ENCODE measurements around the gene C18orf63.

The C18orf63 gene

DNA sequence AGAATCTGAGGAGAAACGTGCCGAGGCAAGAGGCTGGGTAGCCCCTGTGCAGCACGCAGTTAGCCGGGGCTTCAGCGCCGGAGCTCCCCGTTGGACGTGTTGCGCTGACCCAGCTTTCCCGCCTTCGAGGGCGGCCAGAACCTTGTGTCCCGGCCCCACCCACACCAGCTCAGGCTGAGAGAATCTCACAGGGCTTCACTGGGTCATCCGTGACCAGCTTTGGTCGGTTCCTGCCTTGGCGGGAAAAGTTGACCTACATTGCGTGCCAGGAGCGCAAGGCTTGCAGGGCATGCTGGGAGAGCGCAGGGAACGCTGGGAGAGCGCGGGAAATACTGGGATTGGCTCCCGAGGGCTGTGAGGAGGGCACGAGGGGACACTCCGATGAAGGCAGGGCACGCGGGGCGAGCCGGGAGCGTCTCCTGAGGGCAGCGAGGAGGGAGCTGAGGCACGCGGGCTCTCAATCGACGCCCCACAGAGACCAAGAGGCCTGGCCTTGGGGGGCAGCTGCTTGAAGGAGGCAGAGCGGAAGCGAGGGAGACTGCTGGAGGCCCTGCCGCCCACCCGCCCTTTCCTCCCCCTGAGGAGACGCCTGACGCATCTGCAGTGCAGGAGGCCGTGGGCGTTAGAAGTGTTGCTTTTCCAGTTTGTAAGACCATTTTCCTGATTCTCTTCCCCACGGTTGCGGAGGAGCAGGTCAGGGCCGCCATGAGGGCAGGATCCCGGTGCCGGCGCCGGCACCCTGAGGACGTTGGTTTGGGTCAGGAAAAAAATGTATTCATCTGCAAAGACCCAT, at the start of gene C18orf63:
Gene C18orf63 (plus strand): TSS at position 376 of the 793 bp plus-strand sequence. CDS start 2,027 bp downstream, outside the sequence.
- ATAC-seq, result no peak
- Mint-ChIP-seq H3K36me3 (no peaks in the 10 kb centered on the region), H3K9me3 (no peaks in the 10 kb centered on the region), H3K27ac (no peak within 1 kb of the TSS), H3K4me1 (no peaks in the 10 kb centered on the region), H3K4me3 (no peak within 1 kb of the TSS)
- no peak for DNase-seq (ENCODE audit: low spot score in 2 of 2)

DNA sequence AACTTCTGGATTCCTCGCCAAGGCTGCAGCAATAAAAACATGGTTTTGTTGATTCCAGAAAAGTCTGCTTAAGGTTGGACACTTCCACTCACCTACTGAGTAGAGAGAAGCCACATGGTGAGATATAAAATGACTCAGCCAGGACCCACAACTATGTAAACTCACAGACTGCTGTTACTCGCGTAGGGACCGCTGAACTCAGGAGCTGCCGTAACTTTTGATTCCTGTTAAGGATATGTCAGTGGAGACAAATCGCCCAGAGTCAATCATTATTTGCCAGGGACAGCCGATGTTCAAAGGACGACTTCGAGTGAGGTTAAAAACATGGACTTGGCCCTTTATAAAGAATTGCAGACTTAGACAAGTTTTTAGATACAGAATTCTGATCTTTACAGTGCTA, 49.5 kb upstream of the C18orf63 start:
- Mint-ChIP-seq H3K4me1 (peaks cover 31% of the 10 kb centered on the region), H3K4me3 (no peak overlapping the region), H3K9me3 (no peaks in the 10 kb centered on the region), H3K27ac (no peak overlapping the region), H3K36me3 (peaks cover 20% of the 10 kb centered on the region)
- DNase-seq (ENCODE audit: low spot score in 2 of 2), result no peak
- peak; percentile 70 for ATAC-seq

DNA sequence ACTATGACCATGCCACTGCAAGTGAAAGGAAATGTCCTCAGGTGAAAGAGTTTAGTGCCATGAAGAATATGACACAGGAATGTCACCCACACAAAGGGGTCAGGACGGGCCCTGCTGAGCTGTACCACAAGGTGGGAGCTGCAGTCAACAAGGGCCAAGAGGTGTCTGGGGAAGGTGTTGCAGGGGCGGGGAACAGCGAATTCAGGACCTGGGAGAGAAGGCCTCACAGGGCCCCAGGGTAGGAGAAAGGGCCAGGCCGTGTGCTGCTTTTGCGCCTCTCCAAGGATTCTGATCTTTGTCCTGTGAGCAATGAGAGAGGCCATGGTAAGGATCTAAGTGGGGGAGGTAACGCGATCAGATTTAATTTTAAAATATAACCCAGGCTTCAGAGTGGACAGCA, 47.5 kb upstream of the C18orf63 start:
- Mint-ChIP-seq H3K4me3 (no peak overlapping the region), H3K9me3 (no peaks in the 10 kb centered on the region), H3K36me3 (peaks cover 2% of the 10 kb centered on the region), H3K27ac (no peak overlapping the region), H3K4me1 (peaks cover 31% of the 10 kb centered on the region)
- DNase-seq (ENCODE audit: low spot score in 2 of 2) (no peak), ATAC-seq (no peak)

DNA sequence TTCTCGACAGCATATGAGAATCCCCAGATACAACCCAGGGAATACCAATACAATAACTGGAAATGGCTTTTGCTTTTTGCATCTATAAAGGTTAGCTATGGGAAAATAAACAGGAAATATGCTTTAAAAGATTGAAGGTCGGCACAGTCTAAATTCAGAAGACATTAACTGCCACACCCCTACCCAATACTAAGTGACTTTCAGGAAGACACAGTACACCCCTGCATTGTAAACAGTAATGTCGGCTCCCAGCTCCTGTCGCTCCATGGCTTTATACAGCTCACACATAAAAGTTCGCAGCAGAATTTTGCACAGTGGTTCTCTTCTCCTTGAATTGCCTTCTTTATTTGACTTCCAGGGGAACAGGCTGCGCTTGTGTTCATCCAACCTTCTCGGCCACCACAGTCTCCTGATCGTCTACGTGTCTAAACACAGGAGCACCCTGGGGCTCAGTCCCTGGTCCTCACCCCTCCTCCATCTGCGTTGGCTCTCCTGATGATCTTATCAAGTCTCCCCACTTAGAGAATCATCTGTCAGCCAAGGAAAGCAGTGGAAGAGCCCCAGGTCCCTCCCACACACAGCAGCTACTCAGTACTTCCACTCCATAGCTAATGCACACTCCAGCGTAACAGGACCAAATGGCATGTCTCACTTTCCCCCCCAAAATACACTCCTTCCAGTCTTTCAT, 46.6 kb upstream of the C18orf63 start:
- ATAC-seq, result no peak
- H3K4me3 Mint-ChIP-seq, result no peak overlapping the region

DNA sequence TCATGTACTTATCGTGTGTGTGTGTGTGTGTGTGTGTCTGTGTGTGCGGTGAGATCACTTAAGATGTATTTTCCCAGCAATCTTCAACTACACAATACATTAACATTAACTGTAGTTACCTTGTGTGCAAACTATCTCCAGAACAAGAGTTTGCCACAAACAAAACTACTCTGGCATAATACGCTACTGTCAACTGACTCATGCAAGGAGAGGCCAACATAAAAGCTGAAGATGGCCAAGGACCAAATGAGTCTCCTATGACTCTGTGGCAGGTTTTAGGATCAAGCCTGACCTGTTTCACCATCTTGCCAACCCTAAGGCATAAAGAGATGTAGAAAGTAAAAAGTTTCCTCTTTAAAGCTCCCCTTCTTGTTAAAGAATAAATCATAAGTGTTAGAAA, 44.0 kb upstream of the C18orf63 start:
- Mint-ChIP-seq H3K4me1 (peaks cover 27% of the 10 kb centered on the region), H3K36me3 (no peaks in the 10 kb centered on the region), H3K27ac (no peak overlapping the region), H3K4me3 (no peak overlapping the region), H3K9me3 (no peaks in the 10 kb centered on the region)
- ATAC-seq, result no peak
- no peak for DNase-seq (ENCODE audit: low spot score in 2 of 2)

More for the DNA sequence above, 46.6 kb upstream of the C18orf63 start:
- DNase-seq (ENCODE audit: low spot score in 2 of 2), result no peak
- H3K4me1 Mint-ChIP-seq, result peaks cover 31% of the 10 kb centered on the region
- no peaks in the 10 kb centered on the region for H3K9me3 Mint-ChIP-seq
- H3K36me3 Mint-ChIP-seq, result no peaks in the 10 kb centered on the region
- no peak overlapping the region for H3K27ac Mint-ChIP-seq

DNA sequence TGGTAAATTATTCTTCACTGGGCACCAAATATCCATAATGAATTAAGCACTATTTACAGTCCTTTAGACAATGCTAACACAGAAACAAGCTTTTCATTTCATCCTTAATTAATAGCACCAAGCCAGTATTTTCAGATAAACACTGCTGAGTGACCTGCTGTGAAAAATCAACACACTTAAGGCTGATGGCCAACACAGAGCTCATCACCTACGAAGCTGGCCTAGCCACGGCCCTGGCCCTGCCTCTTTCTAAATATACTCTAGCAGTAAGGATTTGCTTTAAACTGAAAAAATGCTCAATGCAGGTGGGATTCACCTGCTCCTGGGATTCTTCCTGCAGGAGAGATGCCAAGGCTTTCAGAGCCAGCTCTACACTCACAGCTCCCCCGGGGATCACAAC, 42.2 kb upstream of the C18orf63 start:
- no peak overlapping the region for H3K4me3 Mint-ChIP-seq
- DNase-seq (ENCODE audit: low spot score in 2 of 2) (no peak), ATAC-seq (no peak)
- H3K9me3 Mint-ChIP-seq, result no peaks in the 10 kb centered on the region
- no peaks in the 10 kb centered on the region for H3K36me3 Mint-ChIP-seq
- H3K27ac Mint-ChIP-seq, result no peak overlapping the region
- H3K4me1 Mint-ChIP-seq, result peaks cover 21% of the 10 kb centered on the region

DNA sequence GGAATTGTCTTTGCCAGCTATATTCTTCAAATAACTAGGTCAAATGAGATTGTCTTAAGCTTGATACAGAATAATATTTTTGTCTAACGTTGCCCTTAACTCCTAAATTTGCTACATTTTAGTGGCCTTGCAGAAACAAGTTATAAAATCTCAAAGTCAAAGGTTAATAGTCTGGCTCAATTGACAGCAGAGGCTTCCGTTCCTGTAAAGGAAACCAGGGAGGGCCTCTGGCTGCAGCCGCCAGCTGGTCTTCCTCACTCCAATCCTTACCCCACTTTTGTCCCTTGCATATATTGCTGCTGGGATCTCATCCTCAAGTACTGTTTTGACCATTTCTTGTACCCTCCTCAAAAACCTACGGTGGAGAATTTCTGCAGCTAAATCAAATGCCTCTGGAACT, 40.9 kb upstream of the C18orf63 start:
- Mint-ChIP-seq H3K36me3 (no peaks in the 10 kb centered on the region), H3K4me1 (peaks cover 11% of the 10 kb centered on the region), H3K9me3 (no peaks in the 10 kb centered on the region), H3K27ac (no peak overlapping the region), H3K4me3 (no peak overlapping the region)
- ATAC-seq (no peak), DNase-seq (ENCODE audit: low spot score in 2 of 2) (no peak)

DNA sequence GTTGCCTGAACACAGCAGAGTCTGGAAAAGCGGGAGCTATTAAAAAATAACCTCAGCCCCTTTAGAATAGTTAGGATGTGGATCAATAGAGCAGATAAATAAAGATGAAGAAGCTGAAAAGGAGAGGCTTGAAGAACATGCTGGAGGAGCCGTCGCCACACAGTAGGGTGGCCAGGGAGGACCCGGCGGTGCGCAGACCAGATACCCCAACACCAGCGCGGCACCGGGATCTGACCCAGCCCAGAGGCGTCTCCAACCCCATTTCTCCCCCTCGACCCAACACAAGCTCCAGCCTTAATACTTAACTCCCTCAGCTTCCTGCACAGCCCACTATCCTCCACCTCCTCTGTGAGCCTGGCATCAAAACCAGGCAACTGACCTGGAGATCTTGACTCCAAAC, 39.9 kb upstream of the C18orf63 start:
- no peak for DNase-seq (ENCODE audit: low spot score in 2 of 2)
- Mint-ChIP-seq H3K27ac (no peak overlapping the region), H3K9me3 (no peaks in the 10 kb centered on the region), H3K36me3 (peaks cover 3% of the 10 kb centered on the region), H3K4me3 (no peak overlapping the region), H3K4me1 (peaks cover 7% of the 10 kb centered on the region)
- no peak for ATAC-seq

DNA sequence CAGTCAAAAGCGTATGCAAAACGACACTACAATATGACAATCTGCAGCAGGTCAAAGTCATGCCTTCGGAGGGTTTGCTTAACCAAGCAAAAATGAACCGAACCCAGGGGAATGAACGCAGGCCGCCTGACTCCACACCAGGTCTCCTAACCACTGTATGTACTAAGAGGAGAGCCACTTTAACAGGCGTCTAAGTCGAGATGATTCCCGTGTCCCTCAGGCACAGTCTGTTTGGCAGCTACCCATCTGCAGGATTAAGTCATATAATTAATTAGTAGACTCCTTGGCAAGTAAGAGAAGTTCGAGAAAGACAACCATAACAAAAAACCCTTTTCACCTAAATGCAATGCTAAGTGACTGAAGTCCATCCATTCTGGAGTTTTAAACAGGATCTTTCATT, 39.0 kb upstream of the C18orf63 start:
- Mint-ChIP-seq H3K27ac (no peak overlapping the region), H3K36me3 (peaks cover 5% of the 10 kb centered on the region), H3K4me3 (no peak overlapping the region), H3K9me3 (no peaks in the 10 kb centered on the region), H3K4me1 (peaks cover 15% of the 10 kb centered on the region)
- DNase-seq (ENCODE audit: low spot score in 2 of 2) (no peak), ATAC-seq (no peak)

DNA sequence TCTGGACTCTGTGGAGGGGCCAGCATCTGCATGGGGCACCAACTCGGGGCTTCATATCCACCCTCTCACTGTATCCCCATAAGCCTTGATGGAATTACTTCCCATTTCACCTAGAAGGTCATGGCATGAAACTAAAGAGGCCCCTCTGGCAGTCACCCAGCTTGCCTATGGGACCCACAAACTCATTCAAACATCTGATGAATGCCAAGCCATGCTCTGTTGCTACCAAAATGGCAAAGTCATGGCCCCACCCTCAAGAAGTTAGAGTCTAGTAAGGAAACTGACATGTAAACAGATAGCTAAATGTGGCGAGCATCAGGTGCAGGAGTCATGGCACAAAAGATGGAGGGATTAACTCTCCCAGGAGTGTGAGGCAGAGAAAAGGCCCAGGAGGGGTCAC, 38.3 kb upstream of the C18orf63 start:
- H3K4me3 Mint-ChIP-seq, result no peak overlapping the region
- no peak overlapping the region for H3K27ac Mint-ChIP-seq
- ATAC-seq (no peak), DNase-seq (ENCODE audit: low spot score in 2 of 2) (no peak)
- H3K9me3 Mint-ChIP-seq, result no peaks in the 10 kb centered on the region
- peaks cover 22% of the 10 kb centered on the region for H3K4me1 Mint-ChIP-seq
- H3K36me3 Mint-ChIP-seq, result peaks cover 5% of the 10 kb centered on the region

DNA sequence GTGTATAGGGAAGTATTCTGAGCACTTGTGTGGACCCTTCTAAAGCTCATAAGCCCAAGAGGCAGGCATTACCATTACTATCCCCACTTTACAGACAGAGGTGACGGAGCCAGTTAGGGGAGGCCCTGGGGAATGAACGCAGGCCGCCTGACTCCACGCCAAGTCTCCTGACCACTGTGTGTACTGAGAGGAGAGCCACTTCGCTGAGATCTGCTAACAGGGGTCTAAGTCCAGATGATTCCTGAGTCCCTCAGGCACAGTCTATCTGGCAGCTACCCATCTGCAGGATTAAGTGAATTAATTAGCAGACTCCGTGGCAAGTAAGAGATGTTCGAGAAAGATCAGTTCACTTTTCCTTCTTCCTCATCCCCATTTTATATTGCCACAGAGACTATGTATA, 37.6 kb upstream of the C18orf63 start:
- Mint-ChIP-seq H3K27ac (no peak overlapping the region), H3K9me3 (no peaks in the 10 kb centered on the region), H3K36me3 (peaks cover 9% of the 10 kb centered on the region), H3K4me3 (no peak overlapping the region), H3K4me1 (peaks cover 30% of the 10 kb centered on the region)
- DNase-seq (ENCODE audit: low spot score in 2 of 2) (no peak), ATAC-seq (no peak)

DNA sequence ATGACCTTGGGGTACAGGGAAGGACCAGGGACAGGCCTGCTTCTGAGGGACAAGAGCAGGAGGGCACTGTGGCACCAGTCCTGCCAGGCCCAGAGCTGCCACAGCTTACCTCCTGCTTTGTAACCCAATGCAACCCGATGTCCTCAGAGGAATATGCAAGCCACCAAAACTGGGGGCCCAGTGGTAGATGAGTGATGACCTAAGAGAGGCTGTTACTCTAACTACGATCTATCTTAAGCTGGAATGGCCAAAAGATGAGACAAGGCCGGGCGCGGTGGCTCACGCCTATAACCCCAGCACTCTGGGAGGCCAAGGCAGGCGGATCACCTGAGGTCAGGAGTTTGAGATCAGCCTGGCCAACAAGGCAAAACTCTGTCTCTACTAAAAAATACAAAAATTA, 36.7 kb upstream of the C18orf63 start:
- peaks cover 9% of the 10 kb centered on the region for H3K36me3 Mint-ChIP-seq
- no peak overlapping the region for H3K27ac Mint-ChIP-seq
- peaks cover 39% of the 10 kb centered on the region for H3K4me1 Mint-ChIP-seq
- H3K9me3 Mint-ChIP-seq, result no peaks in the 10 kb centered on the region
- ATAC-seq (no peak), DNase-seq (ENCODE audit: low spot score in 2 of 2) (no peak)
- no peak overlapping the region for H3K4me3 Mint-ChIP-seq

DNA sequence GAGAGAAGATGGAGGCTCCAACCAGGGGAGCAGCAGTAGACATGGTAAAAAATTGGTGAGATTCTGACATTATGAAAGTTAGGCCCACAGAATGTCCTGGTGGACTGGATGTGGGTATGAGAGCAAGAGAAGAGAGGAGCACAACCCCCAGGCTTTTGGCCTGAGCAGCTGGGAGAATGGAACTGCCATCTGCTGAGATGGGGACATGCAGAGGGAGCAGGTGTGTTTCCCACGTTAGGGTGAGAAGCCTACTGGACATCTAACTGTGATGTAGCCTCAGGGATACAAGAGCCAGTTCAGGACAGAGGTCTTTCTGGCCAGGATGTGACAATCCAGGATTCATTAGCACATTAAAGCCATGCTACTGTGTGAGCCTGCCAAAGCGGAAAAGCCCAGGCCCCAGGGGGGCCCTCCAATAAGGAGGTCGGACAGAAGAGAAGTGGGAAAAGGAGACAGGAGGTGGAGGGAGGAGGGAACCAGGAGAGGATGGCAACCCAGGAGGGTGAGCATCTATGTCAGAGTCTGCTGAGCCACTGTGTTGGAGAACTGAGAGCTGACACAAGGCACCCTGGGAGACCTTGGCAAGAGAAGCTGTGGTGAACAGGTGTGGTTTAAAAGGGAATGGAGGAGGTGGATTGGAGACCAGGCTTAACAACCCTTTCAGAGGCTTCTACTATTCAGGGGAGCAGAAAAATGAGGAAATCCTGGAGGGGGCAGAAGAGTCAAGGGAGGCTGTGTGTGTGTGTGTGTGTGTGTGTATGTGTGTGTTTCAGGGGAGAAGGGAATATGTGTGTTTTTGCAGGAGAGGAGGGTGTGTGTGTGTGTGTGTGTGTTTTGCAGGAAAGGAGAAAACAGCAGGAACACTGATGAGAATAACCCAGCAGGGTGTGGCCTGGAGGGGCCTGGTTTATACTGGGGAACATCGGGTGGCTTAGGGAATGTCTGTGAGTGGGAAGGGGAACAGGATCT, 34.3 kb upstream of the C18orf63 start:
- no peak for ATAC-seq
- H3K36me3 Mint-ChIP-seq, result peaks cover 9% of the 10 kb centered on the region
- H3K9me3 Mint-ChIP-seq, result no peaks in the 10 kb centered on the region
- peaks cover 40% of the 10 kb centered on the region for H3K4me1 Mint-ChIP-seq
- no peak for DNase-seq (ENCODE audit: low spot score in 2 of 2)
- H3K4me3 Mint-ChIP-seq, result no peak overlapping the region
- H3K27ac Mint-ChIP-seq, result peak overlapping the region; percentile 86

DNA sequence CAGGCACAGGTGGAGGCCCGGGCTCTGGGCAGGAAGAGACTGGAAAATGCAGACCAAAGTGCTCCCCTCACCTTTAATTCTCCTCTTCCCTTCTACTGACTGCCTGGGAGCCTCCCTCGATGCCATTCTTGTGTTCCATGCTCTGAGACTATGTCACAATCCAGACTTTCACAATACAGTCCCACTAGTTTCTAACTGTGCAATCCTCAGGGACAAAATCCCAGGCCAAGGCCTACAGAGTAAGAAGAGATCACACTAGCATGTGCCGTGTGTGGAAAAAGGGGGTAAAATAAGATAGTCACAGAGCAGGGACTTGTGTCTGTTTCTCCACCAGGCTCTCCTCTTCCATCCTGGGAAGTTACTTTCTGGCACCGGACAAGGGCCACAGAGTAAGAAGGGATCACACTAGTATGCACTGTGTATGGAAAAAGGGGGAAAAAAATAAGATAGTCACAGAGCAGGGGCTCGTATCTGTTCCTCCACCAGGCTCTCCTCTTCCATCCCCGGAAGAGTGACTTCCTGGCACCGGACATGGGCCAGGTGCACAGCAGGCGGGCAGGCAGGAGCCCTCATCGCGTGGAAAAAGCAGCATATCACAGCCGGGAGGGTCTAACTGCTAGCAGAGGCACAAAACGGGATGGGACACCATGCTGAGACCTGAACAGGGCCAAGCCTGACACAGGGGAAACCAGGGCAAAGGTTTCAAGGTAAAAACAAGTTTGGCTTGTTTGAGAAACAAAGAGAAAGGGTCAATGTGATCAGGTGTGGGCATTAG, 33.5 kb upstream of the C18orf63 start:
- Mint-ChIP-seq H3K9me3 (no peaks in the 10 kb centered on the region), H3K4me3 (peak overlapping the region; percentile 40), H3K4me1 (peaks cover 37% of the 10 kb centered on the region), H3K27ac (peak overlapping the region; percentile 86), H3K36me3 (peaks cover 9% of the 10 kb centered on the region)
- peak in 1 of 2 donors; percentile 38 for DNase-seq (ENCODE audit: low spot score in 2 of 2)
- no peak for ATAC-seq
